T-helper 2 cell treated with Interferon-gamma antibody and Interleukin-4, amounts not matched to agents 5 μg/mL and 100 μg/mL, for 36 hours (primary cell): Measurements from ENCODE around the gene MS4A2.
"Not testable (repeated sequence)": the region's sequence is repeated elsewhere in the genome, so short reads cannot be mapped to it uniquely, and the experiment has no call there.

Source experiments
- DNase-seq: peaks from one replicate; pipeline ENCODE4 v3.0.0; 2021; ENCODE audit warnings: low spot score
- H3K27ac Mint-ChIP-seq: one replicate; pipeline ENCODE4 v1.8.0; 2021; ENCODE audit warnings: mild to moderate bottlenecking, mixed read lengths
- H3K27me3 Mint-ChIP-seq: one replicate; pipeline ENCODE4 v1.8.0; 2021; ENCODE audit warnings: low read depth, mixed read lengths
- H3K36me3 Mint-ChIP-seq: one replicate; pipeline ENCODE4 v1.8.0; 2021; ENCODE audit warnings: low read depth, mixed read lengths
- H3K4me1 Mint-ChIP-seq: one replicate; pipeline ENCODE4 v1.8.0; 2021; ENCODE audit warnings: low read depth, mixed read lengths
- H3K4me3 Mint-ChIP-seq: one replicate; pipeline ENCODE4 v1.8.0; 2022; ENCODE audit warnings: mild to moderate bottlenecking, moderate library complexity, mixed read lengths
- H3K9me3 Mint-ChIP-seq: one replicate; pipeline ENCODE4 v1.8.0; 2021; ENCODE audit warnings: mixed read lengths

The MS4A2 gene

DNA sequence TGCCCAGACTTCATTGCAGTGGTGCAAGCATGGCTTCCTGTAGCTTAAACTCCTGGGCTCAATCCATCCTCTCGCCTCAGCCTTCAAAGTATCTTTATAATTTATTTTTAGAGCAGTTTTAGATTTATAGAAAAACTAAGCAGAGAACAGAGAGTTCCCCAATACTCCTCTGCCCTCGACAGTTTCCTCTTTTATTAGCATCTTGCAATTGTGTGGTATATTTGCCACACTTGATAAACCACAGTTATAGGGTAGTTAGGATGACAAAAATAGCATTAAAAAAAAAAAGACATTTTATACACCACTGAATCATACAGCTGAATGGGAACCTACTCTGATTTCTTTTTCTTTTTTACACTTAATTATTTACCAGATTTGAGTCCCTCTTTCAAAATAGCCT is 31.2 kb downstream of the MS4A2 start:
- H3K36me3 Mint-ChIP-seq: no peaks in the 10 kb centered on the region
- no peak for DNase-seq
- no peak overlapping the region for H3K4me3 Mint-ChIP-seq
- peaks cover 6% of the 10 kb centered on the region for H3K27me3 Mint-ChIP-seq
- no peak overlapping the region for H3K27ac Mint-ChIP-seq
- H3K4me1 Mint-ChIP-seq: no peaks in the 10 kb centered on the region
- no peaks in the 10 kb centered on the region for H3K9me3 Mint-ChIP-seq

DNA sequence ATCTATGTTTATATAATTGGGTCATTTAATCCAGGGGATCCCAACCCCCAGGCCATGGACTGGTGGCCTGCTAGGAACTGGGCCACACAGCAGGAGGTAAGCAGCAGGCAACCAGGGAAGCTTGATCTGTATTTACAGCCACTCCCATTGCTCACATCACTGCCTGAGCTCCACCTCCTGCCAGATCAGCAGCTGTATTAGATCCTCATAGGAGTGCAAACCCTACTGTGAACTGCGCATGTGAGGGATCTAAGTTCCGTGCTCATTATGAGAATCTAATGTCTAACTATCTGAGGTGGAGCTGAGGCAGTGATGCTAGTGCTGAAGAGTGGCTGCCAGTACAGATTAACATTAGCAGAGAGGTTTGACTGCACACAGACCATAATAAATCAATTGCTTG is 32.8 kb downstream of the MS4A2 start:
- no peak overlapping the region for H3K4me3 Mint-ChIP-seq
- no peaks in the 10 kb centered on the region for H3K36me3 Mint-ChIP-seq
- no peak overlapping the region for H3K27ac Mint-ChIP-seq
- H3K27me3 Mint-ChIP-seq: peaks cover 6% of the 10 kb centered on the region
- no peaks in the 10 kb centered on the region for H3K4me1 Mint-ChIP-seq
- DNase-seq: no peak
- H3K9me3 Mint-ChIP-seq: no peaks in the 10 kb centered on the region

DNA sequence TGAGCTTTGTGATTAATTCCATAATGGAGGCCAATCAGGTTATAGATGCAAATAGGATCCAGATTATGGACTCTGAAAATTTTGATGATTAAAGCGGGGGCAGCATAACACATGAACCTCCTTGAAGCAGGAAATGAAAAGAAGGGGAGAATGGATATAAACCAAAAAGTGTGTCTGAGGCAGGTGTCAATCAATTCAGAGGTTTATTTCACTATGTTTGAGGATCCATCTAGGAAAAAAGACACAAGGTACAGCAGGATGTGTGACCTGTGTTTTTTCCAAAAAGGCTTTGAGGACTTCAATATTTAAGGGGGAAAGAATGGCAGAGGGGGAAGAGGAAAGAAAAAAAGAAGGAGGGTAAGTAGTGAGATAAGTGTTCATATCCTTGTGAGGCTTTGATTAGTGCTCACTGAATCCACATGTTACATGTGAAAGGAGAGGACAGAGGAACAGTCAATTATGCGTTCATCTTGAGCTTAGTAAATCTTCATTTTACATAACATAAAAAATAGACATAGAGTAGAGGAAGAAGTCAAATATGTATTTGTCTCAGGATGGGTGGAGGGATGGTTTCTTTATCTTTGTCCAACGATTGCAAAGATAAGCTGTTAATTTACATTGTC is 34.1 kb downstream of the MS4A2 start:
- no peak for DNase-seq
- Mint-ChIP-seq H3K27ac (no peak overlapping the region), H3K9me3 (no peaks in the 10 kb centered on the region), H3K36me3 (no peaks in the 10 kb centered on the region), H3K27me3 (peaks cover 5% of the 10 kb centered on the region), H3K4me3 (no peak overlapping the region), H3K4me1 (no peaks in the 10 kb centered on the region)

DNA sequence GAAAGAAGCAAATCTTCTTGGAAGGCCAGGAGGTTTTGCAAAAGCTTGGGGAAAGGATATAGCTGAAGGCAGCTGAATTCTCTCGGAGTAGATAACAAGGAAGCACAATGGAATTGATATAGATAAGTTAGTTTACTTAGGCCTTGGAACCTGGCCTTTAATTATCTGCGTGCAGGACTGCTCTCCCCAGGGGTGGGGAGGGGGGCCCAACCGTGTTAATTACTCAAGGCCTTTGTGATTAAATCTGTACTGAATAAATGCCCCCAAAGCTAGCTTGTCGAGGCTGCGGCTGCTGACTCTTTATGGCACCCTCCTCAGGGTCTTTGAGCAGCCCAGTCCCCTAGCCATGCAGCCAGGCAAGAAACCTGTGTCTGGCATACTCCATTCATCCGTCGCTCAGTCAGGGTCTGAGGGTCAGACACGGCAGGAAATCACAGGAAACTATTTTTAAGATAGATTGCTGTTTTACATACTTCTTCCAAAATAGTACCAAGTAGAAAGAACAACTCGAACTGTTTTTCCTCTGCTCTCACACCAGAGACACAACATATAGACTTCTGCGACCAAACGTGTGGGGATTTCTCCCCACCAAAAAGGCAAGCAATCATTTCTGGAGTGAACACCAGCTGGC is 36.5 kb downstream of the MS4A2 start:
- Mint-ChIP-seq H3K4me1 (no peaks in the 10 kb centered on the region), H3K36me3 (no peaks in the 10 kb centered on the region), H3K27me3 (no peaks in the 10 kb centered on the region), H3K9me3 (no peaks in the 10 kb centered on the region), H3K27ac (no peak overlapping the region), H3K4me3 (no peak overlapping the region)
- DNase-seq: no peak

DNA sequence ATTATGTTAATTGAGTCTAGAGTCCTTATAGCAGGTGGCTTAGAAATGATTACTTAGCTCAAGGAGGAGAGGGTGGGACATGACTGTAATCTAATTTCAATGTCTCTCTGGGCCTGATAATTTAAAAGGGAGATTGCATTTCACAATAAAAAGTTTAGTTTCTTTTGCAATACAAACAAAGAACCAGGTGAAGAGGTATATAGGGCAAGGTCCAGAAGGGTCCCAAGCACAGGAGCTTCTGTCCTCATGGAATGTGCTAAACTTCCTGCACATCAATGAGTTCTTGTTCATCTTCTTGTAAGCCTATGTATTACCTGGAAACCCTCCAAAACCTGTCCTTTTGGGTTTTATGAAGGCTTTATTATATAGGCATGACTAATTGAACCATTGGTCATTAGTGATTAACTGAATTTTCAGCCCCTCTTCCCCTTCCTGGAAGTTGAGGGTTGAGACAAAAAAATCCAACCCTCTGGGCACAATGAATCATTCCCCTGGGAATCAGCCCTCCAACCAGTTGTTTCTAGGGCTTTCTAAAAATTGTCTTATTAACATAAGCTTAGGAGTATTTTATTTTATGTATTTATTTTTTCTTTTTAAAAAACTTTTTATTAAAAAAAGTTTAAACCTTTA is 37.6 kb downstream of the MS4A2 start:
- Mint-ChIP-seq H3K36me3 (no peaks in the 10 kb centered on the region), H3K27ac (no peak overlapping the region), H3K4me1 (no peaks in the 10 kb centered on the region), H3K27me3 (no peaks in the 10 kb centered on the region), H3K9me3 (no peaks in the 10 kb centered on the region), H3K4me3 (no peak overlapping the region)
- no peak for DNase-seq

DNA sequence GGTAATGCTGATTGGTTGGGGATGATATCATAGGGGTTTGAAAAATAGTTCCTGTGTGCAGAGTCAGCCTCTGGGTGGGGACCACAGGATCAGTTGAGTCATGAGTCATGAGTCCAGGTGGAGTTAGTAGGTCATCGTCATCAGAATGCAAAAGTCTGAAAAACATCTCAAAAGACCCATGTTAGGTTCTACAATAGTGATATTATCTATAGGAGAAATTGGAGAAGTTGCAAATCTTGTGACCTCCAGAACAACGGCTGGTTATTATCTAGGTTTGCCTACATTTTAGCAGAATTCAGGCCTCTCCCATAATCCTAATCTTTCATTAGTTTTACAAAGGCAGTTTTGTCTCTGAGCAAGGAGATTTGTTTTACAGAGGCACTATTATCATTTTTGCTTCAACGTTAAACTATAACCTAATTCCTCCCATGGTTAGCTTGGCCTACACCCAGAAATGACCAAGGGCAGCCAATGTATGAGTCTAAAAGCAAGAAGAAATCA is 38.9 kb downstream of the MS4A2 start:
- Mint-ChIP-seq H3K27me3 (no peaks in the 10 kb centered on the region), H3K9me3 (no peaks in the 10 kb centered on the region), H3K27ac (no peak overlapping the region), H3K36me3 (no peaks in the 10 kb centered on the region), H3K4me1 (no peaks in the 10 kb centered on the region), H3K4me3 (no peak overlapping the region)
- DNase-seq: no peak

DNA sequence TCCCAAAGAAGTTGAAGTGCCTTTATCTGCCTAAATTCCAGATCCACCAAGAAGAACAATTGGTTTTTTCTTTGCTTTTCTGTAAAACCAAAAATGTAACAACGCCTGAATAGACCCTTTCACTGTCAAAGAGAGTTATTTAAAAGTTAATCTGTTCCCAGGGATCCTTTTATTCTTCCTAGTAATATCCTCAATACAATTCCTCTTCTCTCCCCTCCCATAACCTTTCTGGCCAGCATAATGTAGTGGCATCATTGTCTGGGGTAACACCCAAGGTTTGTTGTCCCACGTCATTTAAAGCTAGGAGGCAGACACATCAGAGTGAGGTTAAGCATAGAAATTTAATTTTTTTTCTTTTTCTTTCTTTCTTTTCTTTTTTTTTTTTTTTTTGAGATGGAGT is 39.9 kb downstream of the MS4A2 start:
- no peaks in the 10 kb centered on the region for H3K27me3 Mint-ChIP-seq
- H3K27ac Mint-ChIP-seq: no peak overlapping the region
- no peaks in the 10 kb centered on the region for H3K9me3 Mint-ChIP-seq
- H3K36me3 Mint-ChIP-seq: no peaks in the 10 kb centered on the region
- DNase-seq: no peak
- no peaks in the 10 kb centered on the region for H3K4me1 Mint-ChIP-seq
- no peak overlapping the region for H3K4me3 Mint-ChIP-seq

DNA sequence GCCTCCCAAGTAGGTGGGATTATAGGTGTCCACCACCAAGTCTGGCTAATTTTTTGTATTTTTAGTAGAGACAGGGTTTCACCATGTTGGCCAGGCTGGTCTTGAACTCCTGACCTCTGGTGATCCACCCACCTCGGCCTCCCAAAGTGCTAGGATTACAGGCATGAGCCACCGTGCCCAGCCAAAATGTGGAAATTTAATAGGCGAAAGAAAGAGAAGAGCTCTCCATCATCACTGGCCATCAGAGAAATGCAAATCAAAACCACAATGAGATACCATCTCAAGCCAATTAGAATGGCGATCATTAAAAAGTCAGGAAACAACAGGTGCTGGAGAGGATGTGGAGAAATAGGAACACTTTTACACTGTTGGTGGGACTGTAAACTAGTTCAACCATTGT is 40.4 kb downstream of the MS4A2 start:
- not testable (repeated sequence) for H3K27ac Mint-ChIP-seq, H3K4me1 Mint-ChIP-seq, H3K27me3 Mint-ChIP-seq, H3K36me3 Mint-ChIP-seq, DNase-seq, H3K4me3 Mint-ChIP-seq, H3K9me3 Mint-ChIP-seq

DNA sequence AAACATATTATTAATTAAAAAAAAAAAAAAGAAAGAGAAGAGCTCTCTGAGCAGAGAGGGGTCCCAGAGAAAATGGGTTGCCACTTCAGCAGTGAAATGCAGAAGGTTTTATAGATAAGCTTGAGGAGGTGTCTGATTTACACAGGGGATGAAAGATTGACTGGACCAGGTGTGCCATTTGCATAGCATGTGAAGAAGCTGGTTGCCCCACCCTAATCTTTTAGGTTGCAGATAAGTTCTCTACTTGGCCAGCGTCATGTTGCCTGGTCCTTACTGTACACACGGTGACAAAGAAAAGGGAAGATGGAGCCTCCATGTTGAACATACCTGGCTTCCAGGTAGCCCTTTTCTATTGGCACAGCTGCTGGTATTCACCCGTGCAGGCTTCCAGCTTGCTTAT is 41.4 kb downstream of the MS4A2 start:
- Mint-ChIP-seq H3K36me3 (no peaks in the 10 kb centered on the region), H3K27me3 (no peaks in the 10 kb centered on the region), H3K4me1 (no peaks in the 10 kb centered on the region), H3K9me3 (no peaks in the 10 kb centered on the region), H3K4me3 (no peak overlapping the region), H3K27ac (no peak overlapping the region)
- DNase-seq: no peak

DNA sequence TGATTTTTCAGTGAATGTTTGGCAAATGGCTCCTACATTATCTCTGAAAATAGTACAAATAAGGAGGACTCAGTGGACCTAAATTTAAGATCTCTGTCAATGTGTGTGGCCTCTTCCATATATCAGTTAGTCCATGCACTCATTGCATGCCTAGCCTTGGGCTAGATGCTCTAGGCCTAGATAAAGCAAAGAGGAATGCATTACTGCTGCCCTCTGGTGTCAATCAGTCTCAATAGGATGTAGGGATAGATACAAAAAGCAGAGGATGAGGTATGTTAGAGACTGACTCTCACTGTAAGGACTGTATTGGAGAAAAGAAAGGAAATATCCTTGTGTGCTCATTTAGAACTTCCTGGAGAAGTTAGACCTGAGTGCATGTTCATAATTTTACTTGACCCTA is 42.0 kb downstream of the MS4A2 start:
- DNase-seq: no peak
- Mint-ChIP-seq H3K27ac (no peak overlapping the region), H3K27me3 (no peaks in the 10 kb centered on the region), H3K4me3 (no peak overlapping the region), H3K36me3 (no peaks in the 10 kb centered on the region), H3K4me1 (no peaks in the 10 kb centered on the region), H3K9me3 (no peaks in the 10 kb centered on the region)

DNA sequence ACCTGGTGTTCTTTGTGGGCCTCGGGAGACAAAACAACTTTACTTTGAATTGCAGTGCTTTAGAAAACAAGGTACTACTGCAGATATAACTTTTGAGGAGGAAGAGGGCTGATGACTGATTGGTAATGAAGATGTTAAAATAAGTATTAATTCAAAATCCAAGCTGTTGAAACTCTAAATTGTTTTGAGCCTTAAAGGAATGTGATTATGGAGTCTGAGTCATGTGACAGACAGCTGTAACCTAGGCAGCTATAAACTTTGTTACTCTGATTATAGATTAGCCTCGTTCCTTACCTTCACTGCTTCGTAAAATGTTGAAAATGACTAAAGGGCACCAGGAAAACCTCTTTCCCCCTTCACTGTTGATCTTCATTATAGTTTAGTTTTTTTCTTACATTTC is 43.4 kb downstream of the MS4A2 start:
- DNase-seq: no peak
- no peaks in the 10 kb centered on the region for H3K4me1 Mint-ChIP-seq
- no peaks in the 10 kb centered on the region for H3K9me3 Mint-ChIP-seq
- H3K27me3 Mint-ChIP-seq: no peaks in the 10 kb centered on the region
- no peak overlapping the region for H3K27ac Mint-ChIP-seq
- no peak overlapping the region for H3K4me3 Mint-ChIP-seq
- H3K36me3 Mint-ChIP-seq: no peaks in the 10 kb centered on the region

DNA sequence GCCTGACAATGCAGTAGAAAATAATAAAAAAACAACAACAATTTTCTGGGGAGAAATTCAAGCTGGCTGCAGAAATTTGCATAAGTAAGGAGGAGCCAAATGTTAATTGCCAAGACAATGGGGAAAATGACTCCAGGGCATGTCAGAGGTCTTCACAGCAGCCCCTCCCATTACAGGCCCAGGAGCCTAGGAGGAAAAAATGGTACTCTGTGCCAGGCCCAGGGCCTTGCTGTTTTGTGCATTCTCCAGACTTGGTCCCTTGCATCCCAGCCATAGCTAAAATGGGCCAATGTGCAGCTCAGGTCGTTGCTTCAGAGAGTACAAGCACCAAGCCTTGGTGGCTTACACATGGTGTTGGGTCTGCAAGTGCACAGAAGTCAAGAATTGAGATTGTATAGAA is 45.5 kb downstream of the MS4A2 start:
- H3K27me3 Mint-ChIP-seq: no peaks in the 10 kb centered on the region

DNA sequence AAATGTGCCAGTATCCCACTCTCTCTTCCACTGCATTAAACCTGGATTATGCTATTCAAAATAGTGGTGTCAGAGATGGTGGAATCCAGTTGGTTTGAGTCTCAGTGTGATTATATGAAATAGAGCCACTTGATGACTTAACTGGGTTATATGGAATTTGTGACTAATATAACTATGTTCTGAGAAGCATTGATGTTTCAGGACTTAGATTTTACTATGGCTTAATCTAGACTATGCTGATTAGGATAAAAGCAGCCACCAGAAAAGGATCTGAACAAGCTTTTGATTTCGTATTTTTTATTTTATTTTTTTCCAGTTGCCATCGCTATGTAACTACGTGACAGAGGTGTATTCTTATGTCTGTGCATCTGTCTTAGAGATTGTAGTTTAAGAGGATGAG is 55.3 kb downstream of the MS4A2 start:
- Mint-ChIP-seq H3K4me3 (no peak overlapping the region), H3K27me3 (no peaks in the 10 kb centered on the region), H3K9me3 (no peaks in the 10 kb centered on the region), H3K27ac (no peak overlapping the region), H3K36me3 (no peaks in the 10 kb centered on the region), H3K4me1 (no peaks in the 10 kb centered on the region)
- DNase-seq: no peak

More for the DNA sequence above, 45.5 kb downstream of the MS4A2 start:
- Mint-ChIP-seq H3K4me3 (no peak overlapping the region), H3K36me3 (no peaks in the 10 kb centered on the region), H3K4me1 (no peaks in the 10 kb centered on the region), H3K27ac (no peak overlapping the region), H3K9me3 (no peaks in the 10 kb centered on the region)
- DNase-seq: no peak

DNA sequence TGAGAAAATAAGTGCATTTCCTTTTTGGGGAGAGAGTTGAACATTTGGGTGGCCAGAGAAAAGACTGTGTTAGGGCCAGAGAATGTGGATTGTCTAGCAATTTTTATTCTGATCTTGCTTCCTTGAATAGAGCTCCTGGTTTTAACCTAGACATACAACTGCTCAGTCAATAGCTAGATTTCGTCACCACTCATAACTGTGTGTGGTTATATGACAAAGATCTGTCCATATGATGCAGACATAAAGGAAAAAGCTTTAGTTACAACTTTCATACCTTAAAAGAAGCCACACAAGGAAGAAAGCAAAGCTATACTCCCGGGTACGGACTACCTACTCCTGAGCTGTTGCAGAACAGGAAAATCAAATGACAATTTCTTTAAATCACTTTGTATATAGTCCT is 57.2 kb downstream of the MS4A2 start:
- Mint-ChIP-seq H3K27me3 (no peaks in the 10 kb centered on the region), H3K27ac (no peak overlapping the region), H3K36me3 (no peaks in the 10 kb centered on the region), H3K4me3 (no peak overlapping the region), H3K9me3 (no peaks in the 10 kb centered on the region), H3K4me1 (no peaks in the 10 kb centered on the region)
- DNase-seq: no peak
